K562 (cell line): Measurements from ENCODE around the gene BCO1. TPM values are rescaled to one million over a fixed set of nuclear protein-coding genes. Genes with fewer than 3 reads are reported as not detected.

ENCODE experiments used
- BDP1 ChIP-seq: IDR thresholded peaks from 3 replicates; pipeline ENCODE4 v1.6.1; 2011; ENCODE audit not compliant: insufficient read length, insufficient read depth
- CAMTA2 ChIP-seq: fragments of 250-450 bp; sonication (Bioruptor Pico); conservative IDR thresholded peaks from 2 replicates; pipeline ENCODE4 v1.5.1; 2022
- GTF2A2 ChIP-seq: IDR thresholded peaks from 2 replicates; pipeline ENCODE4 v1.6.1; 2016; ENCODE audit warnings: mild to moderate bottlenecking, missing genetic modification characterization, missing compliant biosample characterization
- HNRNPLL ChIP-seq: fragments of 200-400 bp; formaldehyde crosslinking; IDR thresholded peaks from 2 replicates; pipeline ENCODE4 v1.6.1; 2017; ENCODE audit warnings: low read length, low read depth, mild to moderate bottlenecking; ENCODE audit not compliant: poor library complexity, severe bottlenecking
- POU5F1 ChIP-seq: fragments of 150-350 bp; IDR thresholded peaks from 2 replicates; pipeline ENCODE4 v1.6.1; 2014; ENCODE audit warnings: borderline replicate concordance, low read length, low read depth, mild to moderate bottlenecking; ENCODE audit not compliant: partially characterized antibody
- SIN3A ChIP-seq, 2 experiments: fragments of 150-350 bp in 1 of 2; IDR thresholded peaks; 2 replicates each; pipeline ENCODE4 v1.6.1; 2011 to 2016; ENCODE audit warnings: borderline replicate concordance in 2 of 2, low read depth in 2 of 2, low read length in 2 of 2, mild to moderate bottlenecking in 2 of 2, moderate library complexity in 2 of 2; ENCODE audit not compliant: control insufficient read depth in 1 of 2
- SP2 ChIP-seq: IDR thresholded peaks from 2 replicates; pipeline ENCODE4 v1.6.1; 2011; ENCODE audit warnings: mild to moderate bottlenecking, low read depth, low read length, moderate library complexity; ENCODE audit not compliant: poor library complexity, severe bottlenecking; ENCODE audit errors: extremely low read depth
- SREBF2 ChIP-seq: sonication (generic); formaldehyde crosslinking; IDR thresholded peaks from 2 replicates; pipeline ENCODE4 v1.4.0; 2020; ENCODE audit warnings: mild to moderate bottlenecking, missing genetic modification reagents
- ZBTB7A ChIP-seq: IDR thresholded peaks from 2 replicates; pipeline ENCODE4 v1.6.1; 2011; ENCODE audit warnings: low read depth, mild to moderate bottlenecking, low read length, moderate library complexity, borderline replicate concordance; ENCODE audit not compliant: control insufficient read depth
- ZNF384 ChIP-seq: IDR thresholded peaks from 2 replicates; pipeline ENCODE4 v1.6.1; 2012; ENCODE audit warnings: low read depth, low read length, improper control_type of control experiment
- ZNF507 ChIP-seq: conservative IDR thresholded peaks from 2 replicates; pipeline ENCODE4 v1.6.1; 2017; ENCODE audit warnings: missing genetic modification characterization, missing compliant biosample characterization
- ZNF668 ChIP-seq: fragments of 250-450 bp; sonication (Bioruptor Pico); IDR thresholded peaks from 2 replicates; pipeline ENCODE4 v1.8.0; 2022; ENCODE audit warnings: mild to moderate bottlenecking, inconsistent platforms
- polyA plus RNA-seq, 8 experiments: library from polyadenylated mRNA; depleted of rRNA in 4 of 8; stranded (reverse) in 5 of 8; unstranded in 3 of 8; fragments of >200 nt; fragmentation: Nextera tagmentation in 2 of 8; fragmentation: Illumina TruSeq in 1 of 8; extraction: Ambion mirVana in 2 of 8; extraction: Trizol in 1 of 8; gene quantifications; 2 replicates each; pipeline versions ENCODE4 v1.2.1 to v1.2.3, GENCODE V29; 2011 to 2014; ENCODE audit warnings: inconsistent platforms in 1 of 8, missing spikeins in 1 of 8
- total RNA-seq, 7 experiments: library from RNA; depleted of rRNA in 6 of 7; stranded (reverse); fragments of >200 nt in 6 of 7; fragmentation: Illumina TruSeq in 2 of 7; extraction: Trizol in 2 of 7; gene quantifications; 2 replicates each; pipeline versions ENCODE4 v1.2.1 to v1.2.3, GENCODE V29; 2011 to 2021; ENCODE audit warnings: low replicate concordance in 1 of 7
- TF ChIP-seq, protein P1 (sequence below), 3 experiments: fragments of 200-800 bp in 1 of 3; sonication (Bioruptor generic) in 1 of 3; sonication (generic) in 1 of 3; formaldehyde crosslinking in 1 of 3; IDR thresholded peaks; 2 replicates each; pipeline versions ENCODE4 v1.6.1 to v1.8.0; 2016 to 2022; ENCODE audit warnings: mild to moderate bottlenecking in 2 of 3, missing compliant biosample characterization in 2 of 3, missing genetic modification characterization in 2 of 3, missing genetic modification reagents in 1 of 3
- TF ChIP-seq, protein P2 (sequence below): fragments of 250-450 bp; sonication (Bioruptor Pico); IDR thresholded peaks from 2 replicates; pipeline ENCODE4 v1.5.0; 2021
- TF ChIP-seq, protein P3 (sequence below): sonication (generic); formaldehyde crosslinking; IDR thresholded peaks from 2 replicates; pipeline ENCODE4 v1.8.1; 2023; ENCODE audit warnings: mild to moderate bottlenecking, missing genetic modification reagents, moderate library complexity
- TF ChIP-seq, protein P4 (sequence below), 3 experiments: fragments of 200-800 bp in 1 of 3; fragments of 250-450 bp in 1 of 3; fragments of 450-650 bp in 1 of 3; sonication (Bioruptor Pico) in 1 of 3; sonication (Bioruptor generic) in 1 of 3; formaldehyde crosslinking in 1 of 3; IDR thresholded peaks; 2 replicates each; pipeline versions ENCODE4 v1.6.1 to v1.8.0; 2016 to 2022; ENCODE audit warnings: mild to moderate bottlenecking in 2 of 3, missing genetic modification characterization in 2 of 3, missing compliant biosample characterization in 1 of 3, moderate library complexity in 1 of 3

BCO1 gene
- total and polyA plus RNA-seq, 9 of the 15 experiments (the other 6 are each of a cell fraction or from before 2014, with no cell fraction given), result not detected

DNA sequence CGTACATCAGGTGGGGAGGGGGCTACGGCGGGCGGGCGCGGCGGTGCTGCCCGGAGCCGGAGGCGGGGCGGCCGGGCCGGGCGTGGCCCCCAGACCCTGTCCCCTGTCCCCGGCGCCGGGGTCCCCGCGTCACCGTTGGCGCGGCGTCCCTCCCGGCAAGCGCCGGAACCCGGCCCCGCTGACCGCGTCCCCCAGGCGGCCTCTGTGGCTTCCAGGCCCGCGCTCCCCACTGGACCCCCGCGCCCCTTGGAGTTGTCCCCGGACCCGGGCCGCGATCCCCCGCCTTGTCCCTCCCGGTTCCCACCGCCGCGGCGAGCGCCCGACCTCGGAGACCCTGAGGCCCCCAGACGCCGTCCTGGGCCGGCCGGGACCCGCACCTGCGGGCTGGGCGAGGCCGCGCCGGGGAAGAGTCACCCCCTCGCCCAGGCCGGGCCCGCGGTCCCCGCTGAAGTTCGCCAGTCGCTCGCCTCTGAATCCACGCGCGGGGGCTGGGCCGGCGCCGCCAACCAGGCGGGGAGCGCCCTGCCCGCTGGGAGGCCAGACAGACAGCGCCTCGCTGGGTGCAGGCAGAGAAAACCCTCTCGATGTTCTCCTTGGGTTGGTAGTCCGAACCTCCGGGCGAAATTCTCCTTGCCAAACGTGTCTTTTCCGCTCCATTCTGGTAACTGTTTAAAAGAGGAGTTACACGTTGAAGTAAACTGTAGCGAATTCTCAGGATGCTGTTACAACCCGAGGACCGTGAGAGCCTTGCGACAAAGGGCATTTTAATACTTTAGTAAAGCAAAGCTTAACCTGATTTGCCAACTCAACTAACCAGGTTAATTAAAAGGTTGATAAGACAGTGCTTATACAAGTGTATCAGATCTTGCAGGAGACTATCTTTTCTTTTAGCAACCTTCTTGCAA is 77.0 kb downstream of the BCO1 start (continued):
- TF ChIP-seq, protein P1, sequence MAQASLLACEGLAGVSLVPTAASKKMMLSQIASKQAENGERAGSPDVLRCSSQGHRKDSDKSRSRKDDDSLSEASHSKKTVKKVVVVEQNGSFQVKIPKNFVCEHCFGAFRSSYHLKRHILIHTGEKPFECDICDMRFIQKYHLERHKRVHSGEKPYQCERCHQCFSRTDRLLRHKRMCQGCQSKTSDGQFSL (CRISPR knock-in tag; IDR thresholded peaks at IDR 0.05), result no peak; the same call in 1 of the 2 replicates
- TF ChIP-seq, protein P1 (tag; IDR thresholded peaks at IDR 0.05), result peak in 1 of 2 experiments; percentile 30; a peak in 1 of 4 replicates
- TF ChIP-seq ZNF384 (no peak), SREBF2 (no peak), BDP1 (no peak), ZNF668 (CRISPR knock-in tag) (no peak), GTF2A2 (tag) (no peak), ZBTB7A (peak; percentile 67), CAMTA2 (CRISPR knock-in tag) (0 out of 2 replicates have a peak, but pooled peaks have one; percentile 60), HNRNPLL (no peak), SP2 (no peak), ZNF507 (tag) (no peak), POU5F1 (no peak), SIN3A (IDR thresholded peaks at IDR 0.05; ENCODE audit: borderline replicate concordance in 2 of 2, control insufficient read depth in 1 of 2, low read depth in 2 of 2, low read length in 2 of 2) (peak in 1 of 2 experiments; percentile 65; a peak in 1 of 4 replicates)
- TF ChIP-seq, protein P2, sequence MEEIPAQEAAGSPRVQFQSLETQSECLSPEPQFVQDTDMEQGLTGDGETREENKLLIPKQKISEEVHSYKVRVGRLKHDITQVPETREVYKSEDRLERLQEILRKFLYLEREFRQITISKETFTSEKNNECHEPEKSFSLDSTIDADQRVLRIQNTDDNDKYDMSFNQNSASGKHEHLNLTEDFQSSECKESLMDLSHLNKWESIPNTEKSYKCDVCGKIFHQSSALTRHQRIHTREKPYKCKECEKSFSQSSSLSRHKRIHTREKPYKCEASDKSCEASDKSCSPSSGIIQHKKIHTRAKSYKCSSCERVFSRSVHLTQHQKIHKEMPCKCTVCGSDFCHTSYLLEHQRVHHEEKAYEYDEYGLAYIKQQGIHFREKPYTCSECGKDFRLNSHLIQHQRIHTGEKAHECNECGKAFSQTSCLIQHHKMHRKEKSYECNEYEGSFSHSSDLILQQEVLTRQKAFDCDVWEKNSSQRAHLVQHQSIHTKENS (CRISPR knock-in tag), result no peak
- TF ChIP-seq, protein P3, sequence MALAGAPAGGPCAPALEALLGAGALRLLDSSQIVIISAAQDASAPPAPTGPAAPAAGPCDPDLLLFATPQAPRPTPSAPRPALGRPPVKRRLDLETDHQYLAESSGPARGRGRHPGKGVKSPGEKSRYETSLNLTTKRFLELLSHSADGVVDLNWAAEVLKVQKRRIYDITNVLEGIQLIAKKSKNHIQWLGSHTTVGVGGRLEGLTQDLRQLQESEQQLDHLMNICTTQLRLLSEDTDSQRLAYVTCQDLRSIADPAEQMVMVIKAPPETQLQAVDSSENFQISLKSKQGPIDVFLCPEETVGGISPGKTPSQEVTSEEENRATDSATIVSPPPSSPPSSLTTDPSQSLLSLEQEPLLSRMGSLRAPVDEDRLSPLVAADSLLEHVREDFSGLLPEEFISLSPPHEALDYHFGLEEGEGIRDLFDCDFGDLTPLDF (CRISPR knock-in tag), result 0 out of 2 replicates have a peak, but pooled peaks have one; percentile 38
- TF ChIP-seq, protein P4, sequence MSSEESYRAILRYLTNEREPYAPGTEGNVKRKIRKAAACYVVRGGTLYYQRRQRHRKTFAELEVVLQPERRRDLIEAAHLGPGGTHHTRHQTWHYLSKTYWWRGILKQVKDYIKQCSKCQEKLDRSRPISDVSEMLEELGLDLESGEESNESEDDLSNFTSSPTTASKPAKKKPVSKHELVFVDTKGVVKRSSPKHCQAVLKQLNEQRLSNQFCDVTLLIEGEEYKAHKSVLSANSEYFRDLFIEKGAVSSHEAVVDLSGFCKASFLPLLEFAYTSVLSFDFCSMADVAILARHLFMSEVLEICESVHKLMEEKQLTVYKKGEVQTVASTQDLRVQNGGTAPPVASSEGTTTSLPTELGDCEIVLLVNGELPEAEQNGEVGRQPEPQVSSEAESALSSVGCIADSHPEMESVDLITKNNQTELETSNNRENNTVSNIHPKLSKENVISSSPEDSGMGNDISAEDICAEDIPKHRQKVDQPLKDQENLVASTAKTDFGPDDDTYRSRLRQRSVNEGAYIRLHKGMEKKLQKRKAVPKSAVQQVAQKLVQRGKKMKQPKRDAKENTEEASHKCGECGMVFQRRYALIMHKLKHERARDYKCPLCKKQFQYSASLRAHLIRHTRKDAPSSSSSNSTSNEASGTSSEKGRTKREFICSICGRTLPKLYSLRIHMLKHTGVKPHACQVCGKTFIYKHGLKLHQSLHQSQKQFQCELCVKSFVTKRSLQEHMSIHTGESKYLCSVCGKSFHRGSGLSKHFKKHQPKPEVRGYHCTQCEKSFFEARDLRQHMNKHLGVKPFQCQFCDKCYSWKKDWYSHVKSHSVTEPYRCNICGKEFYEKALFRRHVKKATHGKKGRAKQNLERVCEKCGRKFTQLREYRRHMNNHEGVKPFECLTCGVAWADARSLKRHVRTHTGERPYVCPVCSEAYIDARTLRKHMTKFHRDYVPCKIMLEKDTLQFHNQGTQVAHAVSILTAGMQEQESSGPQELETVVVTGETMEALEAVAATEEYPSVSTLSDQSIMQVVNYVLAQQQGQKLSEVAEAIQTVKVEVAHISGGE (CRISPR knock-in tag; IDR thresholded peaks at IDR 0.05), result no peak
